Fibroblast of the aortic adventitia (primary cell): ENCODE results near the gene MAB21L4. TPM values are rescaled to one million over a fixed set of nuclear protein-coding genes. Genes with fewer than 3 reads are reported as not detected.

Source experiments
- DNase-seq: peaks from one replicate; pipeline ENCODE4 v3.0.0-alpha.2; 2010; ENCODE audit warnings: low read depth
- H3K4me3 ChIP-seq: 2 replicates; pipeline ENCODE4 v1.5.1; 2011; ENCODE audit warnings: low read depth, mild to moderate bottlenecking, control low read depth, low read length, moderate library complexity
- CTCF ChIP-seq: IDR thresholded peaks from 2 replicates; pipeline ENCODE4 v1.5.1; 2011; ENCODE audit warnings: mild to moderate bottlenecking, low read length, control low read depth, inconsistent platforms; ENCODE audit not compliant: insufficient read depth
- total RNA-seq: library from RNA; depleted of rRNA; stranded (reverse); fragments of >200 nt; gene quantifications from 2 replicates; pipeline ENCODE4 v1.2.3, GENCODE V29; 2012; ENCODE audit warnings: low replicate concordance

Gene MAB21L4
- total RNA-seq, 1 donor = not detected

GRCh38 chr2:240922245-240922981 lies 26.5 kb upstream of the MAB21L4 start:
- no peak overlapping the region for H3K4me3 ChIP-seq
- no peak for TF ChIP-seq CTCF
- DNase-seq = no peak

DNA sequence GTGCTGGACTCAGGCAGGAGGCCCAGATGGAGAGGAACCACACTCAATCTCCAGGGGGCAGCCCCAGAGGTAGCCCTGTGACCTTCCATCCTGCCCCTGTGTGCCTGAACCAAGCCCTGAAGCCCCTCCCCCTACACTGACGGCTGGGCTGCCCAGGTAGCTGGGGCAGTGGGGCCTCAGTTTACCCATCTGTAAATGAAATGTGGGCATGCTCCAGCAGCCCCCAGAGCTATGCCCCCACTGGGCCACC lies 26.0 kb upstream of the MAB21L4 start:
- no peak for TF ChIP-seq CTCF
- DNase-seq = no peak
- no peak overlapping the region for H3K4me3 ChIP-seq

DNA sequence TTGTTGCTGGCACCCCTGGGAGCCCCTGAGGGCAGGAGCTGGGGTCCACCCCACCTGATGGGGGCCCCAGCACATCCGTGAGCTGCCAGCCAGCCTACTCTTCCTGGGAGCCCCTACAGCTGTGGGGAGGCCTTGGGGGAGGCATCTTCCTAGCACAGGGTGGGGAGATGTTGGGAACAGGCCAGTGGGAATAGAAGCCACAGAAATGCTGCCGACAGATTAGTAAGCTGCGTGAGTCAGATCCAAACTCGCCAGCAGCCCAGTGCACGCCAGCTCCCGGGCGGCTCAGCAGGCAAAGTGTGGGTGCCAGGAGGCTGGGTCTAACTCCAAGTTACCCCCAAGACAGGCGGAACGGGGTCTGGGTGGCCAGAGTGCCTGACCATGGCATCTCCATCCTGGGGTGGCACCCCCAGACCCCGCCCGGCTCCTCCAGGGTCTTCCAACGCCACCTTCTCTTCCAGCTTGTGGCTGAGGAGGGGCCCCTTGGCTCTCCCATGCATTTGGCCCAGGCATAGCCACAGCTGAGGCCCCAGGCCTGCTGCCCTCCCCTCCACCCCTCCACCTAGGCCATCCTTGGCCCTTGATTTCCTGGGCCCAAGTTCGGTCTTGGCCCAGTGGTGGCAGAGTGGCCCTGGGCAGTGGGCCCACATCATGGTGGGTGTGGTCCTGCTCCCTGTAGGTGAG lies 25.5 kb upstream of the MAB21L4 start:
- TF ChIP-seq CTCF = no peak
- no peak overlapping the region for H3K4me3 ChIP-seq
- DNase-seq = peak; percentile 97

GRCh38 chr2:240920783-240921231 lies 24.9 kb upstream of the MAB21L4 start:
- no peak overlapping the region for H3K4me3 ChIP-seq
- DNase-seq = no peak
- TF ChIP-seq CTCF = no peak

GRCh38 chr2:240919786-240920782 lies 24.1 kb upstream of the MAB21L4 start:
- no peak overlapping the region for H3K4me3 ChIP-seq
- DNase-seq = no peak
- no peak for TF ChIP-seq CTCF

GRCh38 chr2:240919161-240919781 lies 23.3 kb upstream of the MAB21L4 start:
- H3K4me3 ChIP-seq = no peak overlapping the region
- no peak for DNase-seq
- no peak for TF ChIP-seq CTCF
